Occipital lobe (tissue), 2 donors: ENCODE measurements around the gene SARDH. TPM values are rescaled to one million over a fixed set of nuclear protein-coding genes. Genes with fewer than 3 reads are reported as not detected.

ENCODE experiments used
- DNase-seq: peaks from one replicate; lab custom pipeline; 2025; lab: John Stamatoyannopoulos, UW
- total RNA-seq: library from RNA; depleted of rRNA; stranded (reverse); fragments of >200 nt; gene quantifications from one replicate; pipeline ENCODE4 v1.2.3, GENCODE V29; 2014

Gene SARDH
- total RNA-seq, 1 donor from 2014 or later = 2.5 TPM

DNA sequence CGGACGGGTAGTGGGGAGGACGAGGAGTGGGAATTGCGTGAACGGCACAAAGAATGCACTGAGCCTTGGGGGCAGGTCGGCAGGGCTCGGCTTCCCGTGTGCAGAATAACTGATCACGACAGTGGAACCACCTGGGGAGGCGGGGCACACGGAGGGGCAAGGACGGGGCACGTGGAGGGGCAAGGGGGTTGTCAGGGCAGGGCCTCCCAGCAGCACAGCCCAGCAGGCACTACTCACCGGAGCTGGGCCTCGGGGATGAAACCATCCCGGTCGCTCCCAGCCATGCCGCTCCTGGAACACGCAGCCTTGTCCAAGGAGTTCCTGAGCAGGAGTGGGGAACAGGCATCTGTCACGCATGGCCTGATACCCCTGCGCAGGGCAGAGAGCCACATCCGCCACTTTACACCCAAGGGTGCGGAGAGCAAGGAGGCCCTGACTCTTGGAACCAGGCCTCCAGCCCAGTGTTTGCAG is 33.4 kb downstream of the SARDH start:
- DNase-seq = no peak

GRCh38 chr9:133703591-133704399 is 34.4 kb downstream of the SARDH start:
- DNase-seq = no peak

- no peak for DNase-seq
These were observed 35.2 kb downstream of the SARDH start for GRCh38 chr9:133702798-133703590.

GRCh38 chr9:133701981-133702797 is 36.0 kb downstream of the SARDH start:
- DNase-seq = no peak

GRCh38 chr9:133701321-133701980 is 36.7 kb downstream of the SARDH start:
- DNase-seq = peak; percentile 95

DNA sequence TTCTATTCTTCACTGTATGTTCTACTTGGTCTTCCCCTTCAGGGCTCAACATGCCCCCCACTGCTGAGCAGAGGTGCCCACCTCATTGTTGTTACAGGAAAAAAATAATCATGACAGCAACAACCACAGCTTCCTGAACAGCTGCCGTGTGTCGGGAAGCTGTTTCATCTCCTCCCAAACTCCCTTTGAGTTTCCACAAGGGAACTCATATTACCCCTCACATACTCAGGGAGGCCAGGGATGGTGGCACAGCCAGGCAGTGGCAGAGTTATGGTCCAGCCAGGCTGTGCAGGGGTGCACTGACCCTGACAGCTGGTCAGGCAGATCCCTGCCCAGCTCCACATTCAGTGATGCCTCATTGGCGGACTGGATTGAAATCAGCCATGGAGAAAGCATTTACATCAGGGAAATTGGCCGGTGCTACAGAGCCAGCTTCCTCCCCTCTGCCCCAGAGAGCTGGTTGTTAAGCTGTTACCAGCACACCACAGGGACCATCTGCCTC is 37.3 kb downstream of the SARDH start:
- no peak for DNase-seq

DNA sequence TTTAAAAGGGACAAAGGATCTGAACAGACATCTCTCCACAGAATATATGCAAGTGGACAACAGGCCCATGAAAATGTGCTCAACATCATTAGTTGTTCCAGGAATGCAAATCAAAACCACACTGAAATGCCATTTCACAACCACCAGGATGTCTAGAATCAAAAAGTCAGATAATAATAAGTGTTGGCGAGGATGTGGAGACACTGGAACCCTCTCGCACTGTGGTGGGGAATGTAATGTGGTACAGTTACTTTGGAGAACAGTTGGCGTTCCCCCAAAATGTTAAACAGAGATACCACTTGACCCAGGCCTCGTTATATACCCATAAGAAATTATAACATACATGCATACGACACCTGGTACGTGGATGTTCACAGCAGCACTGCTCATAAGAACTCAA is 38.6 kb downstream of the SARDH start:
- DNase-seq = no peak

DNA sequence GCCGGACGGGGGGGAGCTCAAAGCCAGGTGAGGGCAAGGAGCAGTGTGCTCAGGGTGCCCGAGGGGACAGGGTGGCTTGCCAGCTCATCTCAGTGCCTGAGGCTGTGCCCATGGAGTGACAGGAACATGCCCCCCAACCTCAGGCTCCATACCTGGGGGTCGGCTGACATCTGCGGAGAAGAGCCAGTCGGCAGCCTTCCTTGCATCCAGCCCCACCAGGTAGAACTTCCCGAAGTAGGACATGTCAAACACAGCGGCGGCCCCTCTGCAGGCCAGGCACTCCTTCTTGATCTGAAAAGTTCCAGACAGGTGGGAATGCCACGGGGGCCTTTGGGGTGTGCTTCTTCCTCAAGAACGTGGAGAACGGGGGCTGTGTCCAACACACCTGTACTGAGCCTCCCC is 42.1 kb downstream of the SARDH start:
- DNase-seq = no peak

- DNase-seq = no peak
These were observed 43.5 kb downstream of the SARDH start for GRCh38 chr9:133694686-133695085.

DNA sequence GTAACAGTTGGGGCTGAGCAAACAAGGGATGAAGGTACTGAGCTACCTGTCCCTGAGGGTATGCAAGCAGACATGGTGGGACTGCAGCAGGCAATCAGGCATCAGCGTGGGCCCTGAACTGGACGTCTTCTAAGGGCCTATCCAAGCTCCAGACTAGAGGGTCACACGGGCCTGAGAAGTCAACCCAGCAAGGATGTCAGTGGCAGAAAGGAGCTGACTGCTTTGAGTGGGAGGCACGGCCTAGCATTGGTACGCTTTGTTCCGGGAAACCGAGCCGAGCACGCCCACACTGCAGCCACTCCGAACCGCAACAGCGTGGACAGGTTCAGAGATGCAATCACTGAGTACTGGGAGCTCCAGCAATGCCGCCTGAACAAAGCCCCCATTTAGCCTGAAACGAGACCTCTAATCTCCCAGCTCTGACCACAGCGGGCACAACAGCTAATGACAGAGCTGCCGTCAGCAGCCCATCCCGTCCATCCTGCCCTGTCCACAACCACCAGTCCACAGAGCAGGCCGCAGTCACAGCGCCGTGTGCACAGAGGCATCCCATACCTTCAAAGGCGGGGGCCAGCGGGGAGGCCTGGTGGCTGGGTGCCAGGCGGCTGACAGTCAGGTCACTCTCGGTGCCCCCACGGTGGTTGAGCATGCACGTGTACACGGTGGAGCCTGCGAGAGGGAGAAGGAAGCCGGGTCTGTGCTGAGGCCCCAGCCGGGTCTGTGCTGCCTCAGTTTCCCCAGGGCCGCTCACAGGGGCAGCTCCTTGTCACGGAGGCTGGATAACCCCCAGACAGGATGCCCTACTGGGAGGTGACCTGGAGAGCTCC is 44.2 kb downstream of the SARDH start:
- DNase-seq = peak; percentile 41

DNA sequence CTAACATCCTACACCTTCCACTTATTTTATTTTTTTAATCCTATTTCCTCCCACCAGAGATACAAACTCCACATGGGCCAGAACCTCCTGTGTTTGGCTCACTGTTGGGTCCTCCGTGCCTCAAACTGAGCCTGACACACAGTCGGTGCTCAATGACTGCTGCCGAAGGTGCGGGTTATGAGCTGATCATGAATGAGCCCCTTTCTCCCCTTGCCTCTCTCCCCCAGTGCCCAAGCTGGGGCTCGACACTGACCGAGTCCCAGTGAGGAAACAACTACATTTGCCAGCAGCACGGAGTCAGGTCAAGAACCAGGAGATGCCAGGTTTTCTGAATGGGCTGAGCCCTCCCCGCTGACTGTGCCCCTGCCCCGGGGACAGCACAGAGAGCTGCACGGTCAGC is 45.0 kb downstream of the SARDH start:
- DNase-seq = no peak

DNA sequence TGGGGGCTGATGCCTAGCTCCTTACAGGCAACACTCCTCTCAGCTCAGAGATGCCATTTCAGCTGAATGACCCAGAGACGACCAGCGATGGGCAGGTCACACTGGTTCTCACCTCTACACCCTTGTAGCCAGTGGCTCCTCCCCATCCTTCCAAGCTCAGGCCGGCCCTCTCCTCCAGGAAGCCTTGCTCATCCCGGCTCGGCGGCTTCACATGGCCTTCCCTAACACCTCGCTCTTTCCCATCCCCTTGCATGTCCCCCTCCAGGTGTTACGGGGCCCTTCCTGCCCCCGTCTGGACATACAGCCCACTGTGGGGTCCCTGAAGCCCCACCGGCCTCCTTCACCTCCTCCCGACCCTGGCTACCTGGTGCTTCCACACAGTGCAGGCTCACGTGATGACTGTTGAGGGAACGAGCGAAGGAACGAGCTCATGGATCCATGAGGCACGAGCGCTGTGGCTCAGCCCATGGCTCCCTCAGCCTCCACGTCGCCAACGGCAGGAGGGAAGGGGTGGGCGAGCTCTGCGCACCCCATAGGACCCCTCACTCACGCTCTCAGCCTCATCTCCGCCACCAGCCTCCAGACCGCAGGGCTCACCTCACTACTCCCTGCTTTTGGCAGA is 45.7 kb downstream of the SARDH start:
- DNase-seq = no peak

GRCh38 chr9:133691626-133692363 is 46.4 kb downstream of the SARDH start:
- DNase-seq = no peak

DNA sequence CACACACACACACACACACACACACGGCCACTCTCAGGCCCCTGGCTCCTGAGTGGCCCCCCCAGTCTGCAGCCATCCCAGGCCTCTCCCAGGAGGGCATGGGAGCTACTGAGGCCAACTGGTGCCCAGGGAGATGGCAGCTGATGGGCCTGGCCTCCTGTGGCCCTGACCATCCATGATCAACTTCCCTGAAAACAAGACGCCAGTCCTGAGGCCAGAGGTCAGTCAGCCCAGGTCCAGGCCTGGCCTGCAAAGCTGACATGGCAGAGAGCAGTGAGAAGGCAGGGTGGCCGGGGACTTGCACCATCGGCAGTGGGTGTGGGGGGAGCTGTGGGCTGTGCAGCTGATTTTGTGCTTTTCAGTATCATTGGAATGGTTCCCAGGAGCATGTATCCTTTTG is 47.0 kb downstream of the SARDH start:
- DNase-seq = no peak

- DNase-seq = no peak
These were observed 48.0 kb downstream of the SARDH start for GRCh38 chr9:133690081-133690561.

GRCh38 chr9:133689151-133689763 is 48.9 kb downstream of the SARDH start:
- DNase-seq = no peak

DNA sequence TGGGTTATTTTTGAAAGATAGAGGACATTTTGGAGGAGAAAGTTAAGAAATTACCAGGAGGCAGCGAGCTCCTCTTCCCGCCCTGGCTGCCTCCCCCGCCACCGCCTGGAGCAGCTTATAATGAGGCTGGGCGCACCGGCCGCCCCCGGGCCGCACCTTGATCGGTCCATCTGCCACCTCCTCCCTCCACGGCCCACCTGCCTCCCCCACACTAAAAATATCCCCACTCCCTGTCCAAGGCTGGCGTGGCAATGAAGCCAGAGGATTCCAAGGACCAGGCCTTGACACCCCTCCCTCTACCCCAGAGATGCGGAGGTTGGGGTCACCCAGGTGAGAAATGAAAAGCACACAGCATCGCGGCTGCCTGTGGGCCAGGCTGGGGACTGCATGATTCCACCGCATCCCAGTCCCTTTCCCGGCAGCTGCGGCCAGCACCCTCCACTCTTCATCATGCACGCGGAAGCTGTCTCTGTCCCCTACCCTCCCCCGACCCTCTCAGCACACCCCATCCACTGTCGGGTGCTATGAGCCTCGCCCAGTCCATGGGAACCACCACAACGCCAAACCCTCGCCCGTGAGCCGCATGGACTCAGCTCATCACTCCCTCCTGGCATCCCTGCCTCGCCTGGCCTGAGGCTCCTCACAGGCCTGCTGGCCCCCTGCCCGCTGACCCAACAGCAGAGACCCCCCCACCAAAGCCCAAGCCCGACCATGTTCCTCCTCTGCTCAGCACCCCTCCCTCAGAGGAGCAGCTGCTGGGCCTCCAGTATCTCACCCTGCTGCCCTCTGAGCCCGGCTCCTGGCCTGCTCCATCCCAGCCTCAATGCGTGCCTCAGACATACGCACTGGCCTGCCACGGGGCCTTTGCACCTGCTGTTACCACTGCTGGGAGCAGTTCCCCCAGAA is 50.0 kb downstream of the SARDH start:
- no peak for DNase-seq
